WI38 (cell line): ENCODE measurements around the gene PLXND1.

ENCODE experiments used
- H3K4me3 ChIP-seq: 2 replicates; pipeline ENCODE4 v1.5.1; 2011; ENCODE audit warnings: low read depth, mild to moderate bottlenecking, control low read depth, low read length
- CTCF ChIP-seq: IDR thresholded peaks from 2 replicates; pipeline ENCODE4 v1.5.1; 2012; ENCODE audit warnings: low read depth, mild to moderate bottlenecking, control low read depth, low read length

The PLXND1 gene, protein sequence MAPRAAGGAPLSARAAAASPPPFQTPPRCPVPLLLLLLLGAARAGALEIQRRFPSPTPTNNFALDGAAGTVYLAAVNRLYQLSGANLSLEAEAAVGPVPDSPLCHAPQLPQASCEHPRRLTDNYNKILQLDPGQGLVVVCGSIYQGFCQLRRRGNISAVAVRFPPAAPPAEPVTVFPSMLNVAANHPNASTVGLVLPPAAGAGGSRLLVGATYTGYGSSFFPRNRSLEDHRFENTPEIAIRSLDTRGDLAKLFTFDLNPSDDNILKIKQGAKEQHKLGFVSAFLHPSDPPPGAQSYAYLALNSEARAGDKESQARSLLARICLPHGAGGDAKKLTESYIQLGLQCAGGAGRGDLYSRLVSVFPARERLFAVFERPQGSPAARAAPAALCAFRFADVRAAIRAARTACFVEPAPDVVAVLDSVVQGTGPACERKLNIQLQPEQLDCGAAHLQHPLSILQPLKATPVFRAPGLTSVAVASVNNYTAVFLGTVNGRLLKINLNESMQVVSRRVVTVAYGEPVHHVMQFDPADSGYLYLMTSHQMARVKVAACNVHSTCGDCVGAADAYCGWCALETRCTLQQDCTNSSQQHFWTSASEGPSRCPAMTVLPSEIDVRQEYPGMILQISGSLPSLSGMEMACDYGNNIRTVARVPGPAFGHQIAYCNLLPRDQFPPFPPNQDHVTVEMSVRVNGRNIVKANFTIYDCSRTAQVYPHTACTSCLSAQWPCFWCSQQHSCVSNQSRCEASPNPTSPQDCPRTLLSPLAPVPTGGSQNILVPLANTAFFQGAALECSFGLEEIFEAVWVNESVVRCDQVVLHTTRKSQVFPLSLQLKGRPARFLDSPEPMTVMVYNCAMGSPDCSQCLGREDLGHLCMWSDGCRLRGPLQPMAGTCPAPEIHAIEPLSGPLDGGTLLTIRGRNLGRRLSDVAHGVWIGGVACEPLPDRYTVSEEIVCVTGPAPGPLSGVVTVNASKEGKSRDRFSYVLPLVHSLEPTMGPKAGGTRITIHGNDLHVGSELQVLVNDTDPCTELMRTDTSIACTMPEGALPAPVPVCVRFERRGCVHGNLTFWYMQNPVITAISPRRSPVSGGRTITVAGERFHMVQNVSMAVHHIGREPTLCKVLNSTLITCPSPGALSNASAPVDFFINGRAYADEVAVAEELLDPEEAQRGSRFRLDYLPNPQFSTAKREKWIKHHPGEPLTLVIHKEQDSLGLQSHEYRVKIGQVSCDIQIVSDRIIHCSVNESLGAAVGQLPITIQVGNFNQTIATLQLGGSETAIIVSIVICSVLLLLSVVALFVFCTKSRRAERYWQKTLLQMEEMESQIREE (N-terminal part only)

GRCh38 chr3:129606636-129607390 lies at the start of gene PLXND1:
TSS of gene PLXND1 (minus strand) at chr3:129606676. CDS start at chr3:129606639, 37 bp downstream.
- no peak for TF ChIP-seq CTCF
- H3K4me3 ChIP-seq = peak within 1 kb of the TSS; percentile 61

DNA sequence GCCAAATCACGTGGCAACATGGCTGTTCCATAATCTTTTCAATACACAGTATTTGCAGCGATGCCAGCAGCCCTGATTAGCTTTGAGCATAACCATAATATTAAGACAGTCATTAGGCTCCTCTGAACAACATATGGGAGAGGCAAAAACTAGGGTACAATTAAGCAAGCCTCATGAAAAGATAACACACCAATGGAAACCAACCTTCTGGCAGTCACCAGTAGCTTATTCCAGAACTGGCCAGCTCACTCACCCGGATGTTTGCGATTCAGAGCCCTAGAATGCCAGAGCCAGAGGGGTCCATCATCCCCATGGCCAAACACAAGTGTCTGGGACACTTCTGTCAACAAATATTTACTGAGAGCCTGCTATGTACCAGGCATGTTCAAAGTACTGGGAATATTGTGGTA lies 48.8 kb upstream of the PLXND1 start:
- no peak overlapping the region for H3K4me3 ChIP-seq
- TF ChIP-seq CTCF = no peak

- no peak overlapping the region for H3K4me3 ChIP-seq
- no peak for TF ChIP-seq CTCF
These were observed 47.7 kb upstream of the PLXND1 start for GRCh38 chr3:129654131-129654530.

DNA sequence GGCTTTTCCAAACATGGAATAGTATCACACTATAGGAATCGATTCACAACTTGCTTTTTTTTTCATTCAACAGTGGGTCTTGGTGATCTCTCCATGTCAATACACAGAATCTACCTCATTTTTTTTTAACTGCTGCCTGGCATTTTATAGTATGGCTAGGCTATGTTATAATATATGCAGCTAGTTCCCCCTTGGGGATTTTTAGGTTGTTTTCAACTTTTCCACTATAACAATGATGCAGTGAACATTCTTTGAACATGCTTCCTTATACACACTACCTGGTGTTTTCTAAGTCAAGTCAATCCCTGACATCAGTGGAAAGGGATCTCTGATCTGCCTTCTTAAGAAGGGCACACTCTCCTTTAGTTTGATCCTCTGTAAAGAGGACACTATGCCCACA lies 46.5 kb upstream of the PLXND1 start:
- TF ChIP-seq CTCF = no peak
- no peak overlapping the region for H3K4me3 ChIP-seq

DNA sequence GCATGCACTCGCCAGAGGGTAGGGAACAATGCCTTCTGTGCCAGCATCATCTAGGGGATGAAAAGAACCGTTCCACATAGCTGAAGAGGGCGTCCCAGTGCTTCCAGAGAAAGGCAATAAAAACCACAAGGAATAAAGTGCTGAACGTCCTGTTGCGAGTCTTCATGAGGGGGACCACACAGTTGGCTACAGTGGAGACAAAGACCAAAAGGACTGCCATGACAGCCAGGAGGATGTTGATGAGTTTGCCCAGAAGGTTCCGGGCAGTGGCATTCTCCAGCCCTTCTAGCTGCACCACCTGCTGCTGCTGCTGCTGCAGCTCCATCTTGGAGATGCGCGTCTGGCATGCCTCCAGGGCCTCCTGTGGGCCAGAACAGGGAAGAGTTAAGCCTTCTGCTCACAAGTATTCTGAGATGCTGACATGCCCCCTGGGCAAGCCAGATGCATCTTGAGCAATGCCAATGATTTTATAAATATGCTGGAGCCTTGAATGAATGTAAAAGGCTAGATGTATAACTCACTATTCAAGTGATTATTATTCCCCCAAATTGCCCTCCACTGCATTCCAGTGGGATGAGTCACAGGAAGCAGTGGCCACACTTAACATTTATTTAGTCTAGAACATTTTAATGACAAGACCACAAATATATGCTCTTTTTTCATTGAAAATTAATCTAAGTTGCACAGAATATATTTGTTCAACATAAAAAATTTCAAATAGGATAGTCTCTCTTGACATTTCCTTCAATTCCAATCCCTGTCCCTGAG lies 45.1 kb upstream of the PLXND1 start:
- no peak overlapping the region for H3K4me3 ChIP-seq
- TF ChIP-seq CTCF = no peak
